ENCODE results near the gene SUN5.

Gene SUN5

DNA sequence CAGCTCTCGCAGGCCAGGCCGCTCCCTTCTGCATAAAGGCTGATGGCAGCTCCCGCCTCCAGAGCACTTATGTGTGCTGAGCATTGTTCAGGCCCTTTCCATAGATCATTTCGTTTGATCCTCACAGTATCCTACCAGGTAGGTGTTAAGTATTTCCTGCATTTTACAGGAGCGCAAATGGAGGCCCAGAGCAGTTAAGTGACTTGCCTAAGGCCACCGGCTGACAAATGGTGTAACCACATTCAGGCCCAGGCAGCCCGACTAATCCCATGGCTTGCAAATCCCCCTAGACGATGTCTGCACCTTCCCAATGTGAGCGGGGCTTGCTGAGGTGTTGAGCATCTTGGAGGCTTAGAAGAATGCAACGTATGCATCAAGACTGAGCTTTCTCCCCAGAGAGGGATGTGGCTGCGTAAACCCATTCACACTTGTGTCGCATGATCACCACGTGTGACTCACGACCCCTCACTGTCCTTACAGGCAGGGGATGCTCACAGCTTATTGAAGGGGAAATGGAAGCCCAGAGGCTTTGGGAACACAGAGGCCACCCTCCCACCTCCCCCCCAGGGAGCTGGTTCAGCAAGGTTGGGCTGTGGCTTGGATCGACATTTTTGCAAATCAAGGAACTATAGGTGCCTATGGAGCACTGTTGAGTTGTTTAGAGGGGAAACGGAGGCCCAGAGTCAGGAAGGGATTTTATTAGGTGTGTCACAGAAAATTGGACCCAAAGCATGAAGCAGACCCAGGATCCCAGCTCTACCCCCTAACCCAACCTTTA lies 10.3 kb upstream of the SUN5 start:
- DNase-seq (ENCODE audit: low spot score) = no peak

DNA sequence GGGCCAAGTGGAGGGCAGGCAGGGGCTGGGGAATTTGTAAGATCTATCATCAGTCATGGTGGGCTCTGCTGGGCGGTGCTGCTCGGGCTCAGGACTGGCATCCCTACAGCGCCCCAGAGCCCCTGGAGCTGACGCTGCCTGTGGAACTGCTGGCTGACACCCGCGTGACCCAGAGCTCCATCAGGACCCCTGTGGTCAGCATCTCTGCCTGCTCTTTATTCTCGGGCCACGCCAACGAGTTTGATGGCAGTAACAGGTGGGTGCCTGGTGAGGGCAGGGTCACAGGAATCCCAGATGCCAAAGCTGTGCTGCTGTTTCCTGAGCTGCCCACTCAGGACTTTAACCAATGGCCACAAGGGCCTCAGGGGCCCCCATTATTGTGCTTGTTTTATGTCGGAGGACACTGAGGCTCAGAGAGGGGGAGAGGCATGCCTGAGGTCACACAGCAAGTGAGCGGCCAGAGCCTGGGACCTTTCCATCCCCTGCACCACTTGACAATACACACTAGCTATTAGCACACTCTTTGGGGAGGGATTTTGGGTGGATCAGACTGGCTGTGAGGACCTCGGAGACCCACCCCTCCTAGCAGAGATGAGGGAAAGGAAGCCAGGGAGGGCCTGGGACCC lies 9.6 kb upstream of the SUN5 start:
- DNase-seq (ENCODE audit: low spot score) = no peak

DNA sequence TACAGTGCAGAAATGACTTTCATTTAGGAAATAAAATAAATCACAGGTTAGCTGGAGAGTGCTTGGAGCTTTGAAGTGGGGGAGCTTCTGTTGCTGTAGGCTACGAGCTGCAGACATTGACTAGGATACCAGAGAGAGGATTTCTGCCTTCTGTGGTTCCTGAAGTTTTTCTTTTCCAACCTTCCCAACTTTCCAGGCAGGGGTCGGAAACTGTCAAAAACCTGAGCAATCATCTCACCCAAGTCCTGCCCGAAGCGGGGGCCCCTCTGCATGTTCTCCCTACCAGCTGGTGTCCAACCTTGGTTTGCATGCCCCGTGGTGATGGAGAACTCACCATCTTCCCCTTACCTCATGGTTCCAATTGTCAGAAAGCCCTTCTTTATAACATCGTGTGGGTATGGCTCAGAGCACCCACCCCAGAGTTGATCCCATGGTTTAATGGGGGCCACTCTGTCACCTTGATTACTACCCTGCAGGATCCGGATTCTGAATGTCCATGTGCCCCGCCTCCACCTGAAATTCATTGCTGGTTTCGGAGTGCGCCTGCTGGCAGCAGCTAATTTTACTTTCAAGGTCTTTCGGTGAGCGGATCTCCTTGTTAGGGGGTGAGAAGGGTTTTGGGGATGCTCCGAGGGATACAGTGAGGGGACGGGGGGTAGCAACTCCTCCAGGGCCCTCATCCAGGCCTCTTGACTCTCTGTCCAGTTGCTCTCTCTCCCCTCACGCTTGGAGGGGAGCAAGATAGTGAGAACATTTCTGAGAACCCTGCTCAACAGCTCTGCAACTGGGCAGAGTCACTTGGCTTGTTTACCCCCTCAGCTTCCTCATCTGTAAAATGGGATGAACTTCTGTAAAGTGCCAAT lies 8.3 kb upstream of the SUN5 start:
- no peak for DNase-seq (ENCODE audit: low spot score)

DNA sequence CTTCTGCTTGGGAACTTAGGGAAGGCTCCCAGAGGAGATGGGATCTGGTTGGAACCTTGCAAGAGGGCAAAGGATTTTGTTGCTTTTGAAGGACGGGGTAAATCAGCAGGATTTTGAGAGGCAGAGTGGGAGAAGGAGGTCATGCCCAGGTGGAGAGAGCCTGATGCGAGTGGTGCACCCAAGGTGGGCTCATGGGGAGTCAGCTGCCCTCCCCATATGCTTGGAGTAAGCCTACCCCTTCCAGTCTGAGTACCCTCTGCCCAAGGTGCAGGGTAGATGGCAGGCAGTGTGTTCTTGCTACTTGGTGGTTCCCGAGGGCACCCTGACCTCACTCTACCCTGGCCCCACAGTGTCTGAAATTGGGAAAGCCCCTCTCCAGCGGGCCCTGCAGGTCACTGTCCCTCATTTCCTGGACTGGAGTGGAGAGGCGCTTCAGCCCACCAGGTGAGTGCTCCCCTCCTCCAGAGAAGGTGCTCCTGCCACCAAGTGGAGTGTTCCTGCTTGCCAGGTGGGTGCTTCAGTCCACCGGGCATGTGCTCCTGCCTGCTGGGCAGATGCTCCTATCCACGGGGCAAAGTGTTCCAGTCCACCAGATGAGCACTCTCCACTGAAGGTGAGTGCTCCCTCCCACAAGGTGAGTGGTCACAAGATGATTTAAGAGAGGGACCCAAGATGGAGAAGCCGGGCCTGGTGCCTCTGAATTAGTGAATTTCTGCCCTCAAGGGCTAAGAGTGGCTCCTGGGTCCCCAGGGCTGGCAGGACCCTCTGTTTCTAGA lies 6.6 kb upstream of the SUN5 start:
- DNase-seq (ENCODE audit: low spot score) = no peak

DNA sequence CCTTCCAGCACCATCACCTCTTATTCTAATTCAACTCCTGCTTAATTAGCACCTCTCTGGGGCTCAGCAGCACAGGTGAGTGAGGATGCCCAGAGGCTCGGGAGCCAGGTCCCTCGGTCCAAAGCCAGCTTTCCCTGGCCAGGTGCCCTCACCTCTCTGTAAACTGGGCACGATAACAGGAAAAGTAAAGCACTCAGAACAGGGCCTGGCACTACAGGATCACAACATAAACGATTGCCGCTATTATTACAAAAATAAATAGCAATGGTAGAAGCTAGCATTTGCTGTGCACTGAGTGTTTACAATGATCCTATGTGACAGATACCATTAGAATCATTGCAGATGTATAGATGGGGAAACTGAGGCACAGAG lies 5.9 kb upstream of the SUN5 start:
- DNase-seq (ENCODE audit: low spot score) = no peak

DNA sequence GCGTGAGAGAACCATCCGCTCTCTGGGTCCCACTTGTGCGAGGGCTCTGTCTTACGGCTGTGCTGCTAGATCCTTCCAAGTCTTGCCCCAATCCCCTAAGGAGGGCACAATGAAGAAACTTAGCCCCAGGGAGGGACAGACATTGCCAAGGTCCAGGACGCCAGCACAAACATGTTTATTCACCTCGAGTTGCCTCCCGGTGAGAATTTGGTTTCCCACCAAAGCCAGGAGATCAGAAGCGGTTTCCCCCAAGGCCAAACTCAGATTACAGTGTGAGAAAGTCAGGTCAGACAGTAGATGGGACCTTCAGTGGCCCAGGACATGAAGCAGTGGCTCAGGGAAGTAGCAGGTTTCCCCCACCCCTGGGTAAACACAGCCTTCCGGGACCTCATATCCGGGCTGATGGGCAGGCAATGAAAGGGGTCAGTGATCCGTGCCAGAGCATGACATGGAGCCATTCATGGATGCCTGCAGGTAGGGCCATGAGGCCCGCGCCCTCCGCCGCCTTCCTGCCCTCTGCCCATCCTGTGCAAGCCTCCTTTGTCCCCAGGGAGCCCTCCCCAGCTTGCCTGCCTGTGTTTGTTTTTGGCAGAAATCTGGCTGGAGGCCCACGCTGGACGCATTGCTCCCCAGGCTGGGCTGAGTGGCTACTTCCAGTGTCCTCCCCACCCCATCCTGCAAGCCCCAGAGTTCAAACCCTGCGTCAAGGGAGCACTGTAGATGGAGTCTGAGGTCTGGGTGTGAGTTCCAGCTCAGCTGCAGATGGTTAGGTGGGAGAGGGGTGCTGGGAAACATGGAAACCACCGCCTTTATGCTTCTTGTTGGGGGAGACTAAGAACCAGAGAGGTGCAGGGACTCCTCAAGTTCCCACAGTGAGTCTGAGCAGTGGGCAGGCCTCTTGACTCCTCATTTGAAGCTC lies 5.2 kb upstream of the SUN5 start:
- no peak for DNase-seq (ENCODE audit: low spot score)

DNA sequence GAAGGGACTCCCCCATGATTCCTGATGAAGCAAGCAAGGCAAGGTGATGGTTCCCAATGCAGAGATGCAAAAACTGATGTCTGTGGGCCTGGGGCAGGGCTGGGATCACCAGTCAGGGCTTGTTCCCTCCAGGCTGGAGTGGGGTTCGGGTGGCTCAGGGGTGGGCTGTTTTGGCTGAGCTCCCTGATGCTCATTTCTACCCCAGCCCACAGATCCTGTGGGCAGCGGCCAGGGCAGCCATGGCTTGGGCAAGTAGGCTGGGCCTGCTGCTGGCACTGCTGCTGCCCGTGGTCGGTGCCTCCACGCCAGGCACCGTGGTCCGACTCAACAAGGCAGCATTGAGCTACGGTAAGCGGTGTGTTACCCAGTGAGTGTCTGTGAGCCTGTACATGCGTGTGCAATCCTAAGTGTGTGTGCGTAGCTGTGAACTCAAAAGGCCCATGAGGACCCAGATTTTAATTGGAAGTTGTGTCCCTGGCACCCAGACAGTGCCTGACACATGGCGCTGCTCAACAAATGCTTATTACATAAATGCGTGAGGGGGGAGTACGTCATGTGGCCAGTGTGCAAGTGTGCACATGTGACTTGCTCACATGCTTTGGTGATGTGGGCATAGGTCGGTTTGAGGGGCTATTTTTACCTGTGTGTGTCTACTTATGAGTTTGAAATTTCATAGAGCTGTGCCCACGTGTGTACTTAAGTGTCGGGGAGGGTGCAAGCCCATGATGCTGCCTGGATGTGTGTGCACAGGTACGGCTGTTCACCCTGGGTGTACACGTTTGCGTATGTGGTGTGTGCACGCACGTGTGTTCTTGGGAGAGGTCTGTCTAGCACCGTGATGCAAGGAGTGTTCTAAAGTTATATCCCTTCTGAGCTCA lies 4.3 kb upstream of the SUN5 start:
- DNase-seq (ENCODE audit: low spot score) = no peak

DNA sequence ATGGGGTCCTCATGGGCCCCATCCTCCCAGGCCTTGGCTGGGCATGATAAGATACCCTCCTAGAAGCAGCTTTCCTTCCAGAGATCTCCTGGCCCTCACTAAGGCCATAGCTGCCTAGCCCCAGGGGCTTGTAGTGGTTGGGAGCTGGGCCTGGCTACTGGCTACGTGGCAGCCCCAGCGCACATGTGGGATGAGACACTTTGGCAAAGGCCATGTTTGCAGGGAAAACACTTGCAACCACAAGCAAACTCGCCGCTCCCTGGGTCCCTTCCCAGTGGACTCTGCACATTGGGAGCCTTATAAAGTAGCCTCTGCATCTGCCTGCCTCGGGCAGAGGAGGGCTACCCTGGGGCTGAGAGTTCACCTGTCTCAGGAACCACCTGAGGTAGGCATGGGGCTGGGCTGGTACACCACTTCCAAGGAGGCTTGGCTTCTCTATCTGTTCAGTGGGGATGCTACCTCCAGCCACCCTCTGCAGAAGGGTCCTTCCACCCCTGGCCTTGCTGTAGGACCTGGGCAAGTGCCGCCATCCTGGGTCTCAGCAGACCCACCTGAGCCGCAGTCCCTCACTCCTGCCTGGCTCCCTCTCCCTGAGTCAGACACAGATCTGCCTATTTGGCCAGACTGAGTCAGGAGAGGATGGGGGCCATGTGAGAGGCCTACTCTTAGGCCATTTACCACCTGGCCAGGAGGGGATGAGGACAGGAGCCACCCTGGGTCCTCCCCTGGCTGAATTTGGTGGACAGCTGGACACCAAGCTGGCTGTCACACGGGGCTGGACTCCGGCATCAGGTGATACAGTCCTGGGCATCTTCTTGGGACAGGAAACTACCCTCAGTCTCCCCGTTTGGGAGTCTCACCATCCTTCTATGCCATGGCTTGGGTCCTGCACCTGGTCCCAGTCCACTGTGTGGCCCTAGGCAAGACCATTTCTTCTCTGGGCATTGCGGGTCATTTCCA lies 3.4 kb upstream of the SUN5 start, which contains the start of gene BPIFB2:
TSS of gene BPIFB2 (plus strand) at position 329 of the 960 bp plus-strand sequence. CDS start 871 bp downstream, outside the sequence.
- no peak for DNase-seq (ENCODE audit: low spot score)

DNA sequence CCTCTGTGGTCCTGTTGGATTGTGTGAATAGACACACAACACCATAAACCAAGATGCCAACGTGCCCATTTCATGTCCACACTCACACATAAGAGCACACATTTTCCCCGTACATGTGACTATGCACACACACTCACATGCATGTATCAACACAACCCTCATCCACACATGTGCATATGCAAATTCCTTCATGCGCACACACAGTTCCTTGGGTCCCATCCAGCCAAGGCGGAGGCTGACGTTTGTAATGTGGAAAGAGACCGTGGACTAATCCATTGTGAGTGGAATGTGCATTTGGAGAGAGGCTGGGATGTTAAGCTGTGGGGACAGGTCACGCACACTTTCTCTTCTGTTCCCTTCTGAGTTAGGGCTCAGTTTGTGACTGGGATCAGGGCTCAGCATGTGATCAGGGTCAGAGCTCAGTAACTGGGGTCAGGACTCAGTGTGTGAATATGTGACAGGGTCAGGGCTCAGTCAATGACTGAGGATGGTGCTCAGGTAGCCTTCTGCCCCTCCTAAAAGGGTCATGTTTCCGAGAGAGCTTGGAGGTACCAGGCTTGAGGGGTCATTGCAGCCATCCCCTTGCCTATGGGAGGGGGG lies 2.6 kb upstream of the SUN5 start:
- DNase-seq (ENCODE audit: low spot score) = no peak

DNA sequence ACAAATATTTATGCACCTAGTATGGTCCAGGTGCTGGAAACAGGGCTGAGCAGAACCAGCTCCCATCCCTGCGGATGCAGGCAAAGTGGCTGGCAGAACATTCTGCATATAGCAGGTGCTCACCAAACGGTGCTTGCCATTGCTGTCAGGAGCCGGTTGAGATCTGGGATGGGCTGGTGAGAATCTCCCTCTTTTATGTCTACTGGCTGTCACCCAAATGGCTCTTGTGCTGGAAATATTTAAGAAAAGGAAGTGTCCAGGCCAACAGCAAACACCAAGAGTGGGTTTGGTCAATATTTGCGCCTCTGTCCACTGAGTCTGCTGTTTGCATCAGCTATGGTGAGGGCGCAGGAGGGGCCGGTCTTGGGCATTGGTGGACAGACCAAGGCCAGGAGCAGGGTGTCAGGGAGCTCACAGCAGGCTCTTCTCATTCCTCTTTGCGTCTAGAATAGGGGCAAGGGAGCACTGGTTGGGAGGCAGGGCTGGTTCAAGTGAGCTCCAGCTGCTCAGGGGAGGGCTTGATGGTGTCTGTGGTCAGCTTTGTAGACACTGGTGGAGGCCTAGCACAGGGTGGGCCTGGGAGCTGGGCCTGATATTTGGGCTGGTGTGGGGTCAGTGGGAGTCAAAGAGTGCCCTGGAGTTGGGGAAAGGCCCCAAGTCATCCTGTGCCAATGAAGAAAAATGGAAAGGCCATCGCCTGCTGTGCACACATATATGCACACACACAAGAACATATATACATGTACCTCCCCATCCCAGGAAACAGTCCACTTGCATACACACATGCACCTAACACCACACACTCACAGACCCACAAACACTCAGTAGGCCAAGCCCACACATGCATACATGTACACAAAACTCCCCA lies 1.9 kb upstream of the SUN5 start:
- DNase-seq (ENCODE audit: low spot score) = no peak

DNA sequence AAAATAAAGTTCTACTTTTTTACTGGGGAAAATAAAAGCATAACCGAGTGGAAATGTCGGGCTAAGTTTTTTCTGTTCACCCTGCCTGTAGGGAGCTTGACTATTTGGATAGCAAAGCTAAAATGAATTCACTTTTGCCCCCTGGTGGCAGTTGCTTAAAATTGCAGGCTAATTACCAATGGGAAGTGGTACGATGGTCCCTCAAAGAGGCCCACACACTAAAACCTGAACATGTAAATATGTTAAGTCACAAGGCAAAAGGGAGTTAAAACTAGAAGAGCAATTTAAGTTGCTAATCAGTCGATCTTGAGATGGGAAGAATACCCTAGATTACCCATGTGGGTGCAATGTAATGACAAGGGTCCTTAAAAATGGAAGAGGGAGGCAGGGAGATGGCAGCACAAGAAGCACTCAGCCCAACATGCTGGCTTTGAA lies 916 bp upstream of the SUN5 start:
- no peak for DNase-seq (ENCODE audit: low spot score)

DNA sequence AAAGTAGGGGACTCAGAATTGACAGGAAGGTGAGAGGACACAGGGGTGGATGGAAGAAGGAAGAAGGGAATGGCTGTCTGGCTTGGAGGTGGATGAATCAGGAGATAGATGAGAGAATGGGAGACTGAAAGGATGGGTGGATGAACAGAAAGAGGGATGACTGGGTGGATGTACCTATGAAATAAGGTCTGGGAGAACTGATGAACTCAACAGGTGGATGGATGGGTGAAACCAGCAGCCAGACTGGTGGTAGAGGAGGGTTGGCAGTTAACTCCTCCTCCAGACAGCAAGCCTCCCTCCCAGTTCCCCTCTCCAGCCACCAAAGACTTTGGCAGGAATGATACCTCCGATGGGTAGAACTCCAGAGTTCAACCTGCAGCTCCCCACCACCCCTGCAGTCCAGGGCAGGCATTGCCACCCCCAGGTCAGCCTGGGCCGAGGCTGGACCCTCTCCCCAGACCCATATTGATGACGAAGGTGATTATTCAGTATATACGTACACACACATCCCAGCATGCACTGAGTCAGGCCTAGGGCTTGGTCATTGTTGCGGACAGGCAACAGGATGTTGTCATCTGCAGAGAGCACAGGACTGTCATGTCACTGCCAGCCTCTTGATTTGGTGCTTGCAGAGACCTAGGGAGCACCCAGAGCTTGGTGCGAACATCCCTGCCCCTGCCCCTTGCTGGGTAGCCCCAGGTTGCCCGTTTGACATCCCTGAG lies 2.0 kb downstream of the SUN5 start:
- no peak for DNase-seq (ENCODE audit: low spot score)

DNA sequence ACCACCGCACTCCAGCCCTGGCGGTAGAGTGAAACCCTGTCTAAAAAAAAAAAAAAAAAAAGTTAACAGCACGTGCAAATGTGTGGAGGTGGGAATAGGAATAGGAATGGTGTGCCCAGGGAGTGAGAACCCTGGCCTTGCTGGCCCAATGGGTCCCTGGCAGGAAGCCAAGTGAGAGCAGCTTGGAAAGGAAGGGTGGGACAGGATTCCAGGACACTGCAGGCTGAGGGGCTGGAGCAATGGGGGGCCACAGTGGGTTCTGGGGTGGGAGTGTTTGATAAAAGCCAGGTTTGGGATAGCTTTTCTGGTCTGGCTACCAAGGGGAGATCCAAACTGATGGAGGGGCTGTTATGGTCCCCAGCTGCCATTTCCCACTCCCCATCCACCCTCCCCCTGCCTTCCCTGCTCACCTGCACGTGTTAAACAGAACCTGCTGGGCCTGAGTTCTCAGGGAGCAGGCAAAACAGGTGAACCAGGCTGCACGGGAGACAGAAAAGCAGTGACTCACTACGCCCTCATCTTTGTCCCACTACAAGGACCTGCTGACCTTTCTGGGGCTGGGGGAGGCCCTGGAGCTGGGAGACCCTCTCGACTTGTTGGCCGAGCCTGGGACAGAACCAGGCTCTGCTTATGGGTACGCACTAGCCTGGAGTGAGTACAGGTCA lies 3.3 kb downstream of the SUN5 start:
- no peak for DNase-seq (ENCODE audit: low spot score)

DNA sequence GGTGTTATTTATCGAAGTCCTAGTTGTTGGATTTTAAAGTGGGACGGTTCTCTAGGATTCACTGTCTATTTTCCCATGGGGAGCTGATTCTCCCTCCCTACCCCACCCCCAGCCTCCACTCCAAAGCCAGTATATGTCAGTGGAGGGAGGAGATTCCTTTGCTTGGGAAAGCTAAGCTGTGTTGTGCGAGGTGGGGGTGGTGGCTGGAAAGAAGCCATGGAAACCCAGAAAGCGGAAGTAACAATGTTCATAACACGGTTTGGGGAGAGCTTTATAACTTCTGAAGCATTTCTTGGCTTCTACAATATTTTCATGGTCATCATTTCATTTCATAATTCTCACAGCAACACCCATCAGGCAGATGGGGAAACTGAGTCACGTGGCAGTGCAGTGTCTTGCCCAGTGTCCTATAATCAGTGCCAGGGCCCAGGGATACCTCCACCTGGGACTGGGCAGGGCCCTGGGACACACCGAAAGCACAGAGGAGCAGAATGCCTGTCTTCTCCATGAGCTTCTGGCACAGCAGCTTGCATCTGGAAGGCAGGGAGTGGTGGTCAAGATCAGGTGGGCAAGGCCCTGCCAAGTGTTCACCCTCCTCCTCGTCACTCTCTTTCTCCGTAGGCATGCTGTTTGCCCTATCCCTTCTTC lies 4.5 kb downstream of the SUN5 start:
- no peak for DNase-seq (ENCODE audit: low spot score)

DNA sequence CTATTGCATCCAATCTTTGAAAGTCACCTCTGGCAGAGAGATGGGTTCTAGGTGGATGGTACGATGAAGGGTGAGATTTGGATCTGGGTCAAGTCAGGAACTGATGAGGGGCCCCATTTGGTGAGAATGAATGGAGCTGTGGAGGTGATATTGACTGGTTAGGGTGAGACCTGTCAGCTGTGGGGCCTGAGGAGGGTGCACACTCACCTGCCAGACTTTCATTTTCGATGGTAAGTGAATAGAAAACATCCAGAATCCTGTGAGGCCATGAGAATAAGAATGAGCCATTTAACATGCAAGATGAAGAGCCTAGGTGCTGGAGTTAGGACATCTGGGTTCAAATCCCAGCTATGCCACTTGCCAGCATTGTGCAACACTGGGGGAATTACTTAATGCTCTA lies 6.8 kb downstream of the SUN5 start:
- no peak for DNase-seq (ENCODE audit: low spot score)

DNA sequence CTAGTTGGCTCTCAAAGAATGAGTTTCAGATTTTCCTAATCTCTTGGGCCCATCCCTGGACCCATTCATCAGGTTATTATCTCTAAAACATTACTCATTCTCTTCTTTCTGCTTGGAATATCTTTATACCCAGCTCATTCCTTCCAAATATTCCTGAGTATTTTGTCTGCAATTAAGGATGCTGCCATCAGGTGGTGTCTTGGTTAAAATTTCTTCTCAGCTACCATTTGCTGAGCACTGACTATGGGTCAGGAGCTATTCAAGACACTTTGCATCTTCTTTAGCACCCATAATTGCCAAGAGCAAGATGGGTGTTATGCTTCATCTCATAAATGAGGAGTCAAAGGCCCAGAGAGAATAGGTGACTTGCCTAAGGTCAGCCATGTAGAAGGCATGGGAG lies 8.4 kb downstream of the SUN5 start:
- no peak for DNase-seq (ENCODE audit: low spot score)
